Measurements from ENCODE around the gene CD48. TPM values are rescaled to one million over a fixed set of nuclear protein-coding genes. Genes with fewer than 3 reads are reported as not detected.
"Not testable (repeated sequence)": the region's sequence is repeated elsewhere in the genome, so short reads cannot be mapped to it uniquely, and the experiment has no call there.

CD48 gene
- polyA plus RNA-seq, 6 donors from 2014 or later, result 129 to 163 (median 153) TPM

DNA sequence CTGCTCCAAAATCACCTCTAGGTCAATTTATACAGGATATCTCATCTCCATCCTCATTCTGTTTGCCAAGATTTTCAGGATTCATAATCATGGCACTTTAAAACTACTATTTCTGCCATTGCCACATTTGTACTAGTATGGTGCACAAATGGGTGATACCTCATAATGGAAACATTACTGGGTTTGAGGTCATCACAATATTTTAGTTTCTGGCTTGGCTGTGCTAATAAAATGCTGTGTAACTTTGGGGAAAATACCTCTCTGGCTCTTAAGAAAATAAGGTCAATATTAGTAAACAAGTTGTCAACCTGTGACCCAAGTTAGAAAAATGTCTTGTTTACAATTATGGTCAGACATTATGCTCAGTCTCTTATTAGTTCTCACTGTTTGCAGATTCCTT lies 22.7 kb upstream of the CD48 start:
- peak overlapping the region; percentile 66 to 96 (median 85) for H3K27ac Mint-ChIP-seq
- ATAC-seq (ENCODE audit: low read depth in 2 of 2), result no peak
- DNase-seq, result no peak
- peaks cover 0 to 19% of the 10 kb centered on the region in 2 donors for H3K36me3 Mint-ChIP-seq
- no peaks in the 10 kb centered on the region for H3K27me3 Mint-ChIP-seq
- peaks cover 40 to 43% (median 41%) of the 10 kb centered on the region in 3 donors for H3K4me1 Mint-ChIP-seq
- H3K9me3 Mint-ChIP-seq, result peaks cover 6 to 27% (median 18%) of the 10 kb centered on the region in 7 donors
- peak overlapping the region in 5 of 8 donors; percentile 30 to 58 (median 46) for H3K4me3 Mint-ChIP-seq

- H3K36me3 Mint-ChIP-seq, result peaks cover 0 to 19% of the 10 kb centered on the region in 2 donors
- H3K27me3 Mint-ChIP-seq, result no peaks in the 10 kb centered on the region
- DNase-seq (peak; percentile 42), ATAC-seq (ENCODE audit: low read depth in 2 of 2) (peak; percentile 74 to 84)
- peaks cover 36 to 39% (median 37%) of the 10 kb centered on the region in 3 donors for H3K4me1 Mint-ChIP-seq
- H3K9me3 Mint-ChIP-seq, result peaks cover 6 to 27% (median 18%) of the 10 kb centered on the region in 7 donors
- peak overlapping the region; percentile 31 to 96 (median 85) for H3K27ac Mint-ChIP-seq
- H3K4me3 Mint-ChIP-seq, result peak overlapping the region in 7 of 8 donors; percentile 30 to 77 (median 57)
These were observed 22.3 kb upstream of the CD48 start for GRCh38 chr1:160733898-160734297.

DNA sequence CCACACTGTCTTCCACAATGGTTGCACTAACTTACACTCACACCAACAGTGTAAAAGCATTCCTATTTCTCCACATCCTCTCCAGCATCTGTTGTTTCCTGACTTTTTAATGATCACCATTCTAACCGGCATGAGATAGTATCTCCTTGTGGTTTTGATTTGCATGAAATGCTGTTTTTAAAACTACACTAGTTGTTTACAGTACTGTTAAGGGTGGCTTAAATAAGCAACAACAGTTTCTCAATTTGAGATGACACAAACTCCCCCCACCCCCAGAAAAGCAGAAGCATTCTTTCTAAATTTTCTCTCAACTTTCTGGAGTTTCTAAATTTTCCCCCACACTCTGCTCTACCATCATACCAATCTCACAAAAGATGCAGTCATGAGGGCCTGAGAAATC lies 20.4 kb upstream of the CD48 start:
- no peak for DNase-seq
- peaks cover 0 to 16% of the 10 kb centered on the region in 2 donors for H3K36me3 Mint-ChIP-seq
- H3K27ac Mint-ChIP-seq, result peak overlapping the region in 3 of 6 donors; percentile 53 to 81 (median 54)
- H3K27me3 Mint-ChIP-seq, result no peaks in the 10 kb centered on the region
- peaks cover 27 to 30% (median 28%) of the 10 kb centered on the region in 3 donors for H3K4me1 Mint-ChIP-seq
- ATAC-seq (ENCODE audit: low read depth in 2 of 2), result no peak
- peaks cover 6 to 20% (median 13%) of the 10 kb centered on the region in 7 donors for H3K9me3 Mint-ChIP-seq
- H3K4me3 Mint-ChIP-seq, result peak overlapping the region in 1 of 8 donors; percentile 35

- peaks cover 0 to 14% of the 10 kb centered on the region in 2 donors for H3K36me3 Mint-ChIP-seq
- not testable (repeated sequence) for H3K4me3 Mint-ChIP-seq
These were observed 19.9 kb upstream of the CD48 start for GRCh38 chr1:160731564-160731963.

DNA sequence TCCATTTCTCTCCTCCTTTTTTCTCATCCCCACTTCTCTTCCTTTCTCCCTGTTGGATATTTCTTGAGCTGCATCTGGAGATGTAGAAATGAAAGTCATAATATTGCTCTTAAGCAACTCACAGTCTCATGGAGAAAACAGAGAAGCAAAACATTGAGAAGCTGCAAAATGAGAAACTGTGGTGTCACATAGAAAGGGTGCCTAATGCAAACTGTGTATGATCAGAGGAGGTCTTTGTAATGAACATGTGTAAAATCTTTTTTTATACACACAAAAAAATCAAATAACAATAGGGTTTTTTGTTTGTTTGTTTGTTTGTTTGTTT lies 15.7 kb upstream of the CD48 start:
- Mint-ChIP-seq H3K9me3 (no peaks in the 10 kb centered on the region), H3K27ac (no peak overlapping the region), H3K36me3 (peaks cover 0 to 4% of the 10 kb centered on the region in 2 donors), H3K4me3 (no peak overlapping the region), H3K27me3 (no peaks in the 10 kb centered on the region), H3K4me1 (peaks cover 9 to 16% (median 10%) of the 10 kb centered on the region in 3 donors)
- no peak for DNase-seq
- no peak for ATAC-seq (ENCODE audit: low read depth in 2 of 2)

More at GRCh38 chr1:160731564-160731963, 19.9 kb upstream of the CD48 start:
- peaks cover 4 to 16% (median 8%) of the 10 kb centered on the region in 7 donors for H3K9me3 Mint-ChIP-seq
- DNase-seq; ATAC-seq (ENCODE audit: low read depth in 2 of 2); H3K27me3 Mint-ChIP-seq: not testable (repeated sequence)
- peak overlapping the region in 1 of 6 donors; percentile 54 for H3K27ac Mint-ChIP-seq
- peaks cover 27 to 30% (median 28%) of the 10 kb centered on the region in 3 donors for H3K4me1 Mint-ChIP-seq

DNA sequence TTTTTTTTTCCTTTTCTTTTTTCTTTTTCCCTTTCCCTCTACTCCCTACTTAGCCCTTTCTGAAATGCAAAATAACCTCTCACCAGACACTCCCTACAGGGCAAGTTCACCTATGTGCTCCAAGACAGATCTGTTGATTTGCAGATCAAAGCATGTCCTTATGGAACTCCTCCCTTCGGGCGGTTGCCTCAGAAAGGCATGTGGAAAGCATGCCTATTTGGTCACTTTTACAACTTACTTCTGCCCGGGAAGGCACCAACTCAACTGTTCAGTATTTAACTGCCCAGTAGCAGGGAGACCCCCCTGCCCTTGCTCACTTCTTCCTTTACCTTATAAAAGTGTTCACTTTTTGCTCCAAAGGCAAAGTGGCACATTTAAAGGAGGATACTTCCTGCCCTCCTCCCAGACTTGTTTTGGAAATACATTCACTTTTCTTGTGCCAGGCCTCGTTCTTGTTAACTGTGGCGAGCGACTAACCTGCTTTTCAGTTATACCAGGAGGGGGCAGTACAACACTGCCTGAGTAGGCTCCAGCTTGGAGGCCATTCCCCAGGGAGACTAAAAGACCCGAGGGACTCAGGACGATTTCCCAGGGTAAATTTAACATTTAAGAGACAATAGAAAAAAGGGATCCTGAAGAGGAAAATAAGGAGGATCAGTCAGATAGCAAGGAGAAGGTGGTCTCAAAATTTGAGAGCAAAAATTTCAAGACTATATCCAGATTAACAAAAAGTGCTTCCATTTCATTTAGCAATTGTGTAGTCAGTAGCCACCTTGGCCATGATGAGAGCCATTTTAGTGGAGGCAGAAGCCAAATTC lies 15.1 kb upstream of the CD48 start:
- H3K36me3 Mint-ChIP-seq, result no peaks in the 10 kb centered on the region

DNA sequence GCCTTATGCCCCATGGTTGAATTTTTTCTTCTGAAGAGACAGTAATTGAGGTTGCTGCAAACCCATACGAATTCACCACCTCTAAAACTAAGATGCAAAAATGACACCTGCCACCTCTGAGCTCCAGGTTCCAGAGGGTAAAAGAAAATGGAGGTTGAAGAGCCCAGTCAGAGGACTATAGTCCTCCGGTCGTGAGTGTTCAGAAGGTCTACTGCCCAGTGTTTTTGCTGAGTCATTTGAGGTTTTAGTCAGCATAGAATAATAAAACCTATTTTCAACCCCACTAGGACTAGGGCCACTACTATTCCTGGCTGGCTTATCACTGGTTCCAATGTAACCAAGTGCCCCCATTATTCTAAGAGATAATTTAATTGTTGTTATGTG lies 14.5 kb upstream of the CD48 start:
- DNase-seq, result no peak
- no peak for ATAC-seq (ENCODE audit: low read depth in 2 of 2)
- Mint-ChIP-seq H3K4me3 (no peak overlapping the region), H3K27me3 (no peaks in the 10 kb centered on the region), H3K36me3 (no peaks in the 10 kb centered on the region), H3K27ac (no peak overlapping the region), H3K9me3 (no peaks in the 10 kb centered on the region), H3K4me1 (peaks cover 8 to 14% (median 8%) of the 10 kb centered on the region in 3 donors)

More for the DNA sequence above, 15.1 kb upstream of the CD48 start:
- Mint-ChIP-seq H3K27ac (no peak overlapping the region), H3K4me1 (peaks cover 8 to 14% (median 8%) of the 10 kb centered on the region in 3 donors), H3K27me3 (no peaks in the 10 kb centered on the region), H3K4me3 (no peak overlapping the region), H3K9me3 (no peaks in the 10 kb centered on the region)
- peak; percentile 72 for DNase-seq
- peak; percentile 75 to 87 for ATAC-seq (ENCODE audit: low read depth in 2 of 2)

DNA sequence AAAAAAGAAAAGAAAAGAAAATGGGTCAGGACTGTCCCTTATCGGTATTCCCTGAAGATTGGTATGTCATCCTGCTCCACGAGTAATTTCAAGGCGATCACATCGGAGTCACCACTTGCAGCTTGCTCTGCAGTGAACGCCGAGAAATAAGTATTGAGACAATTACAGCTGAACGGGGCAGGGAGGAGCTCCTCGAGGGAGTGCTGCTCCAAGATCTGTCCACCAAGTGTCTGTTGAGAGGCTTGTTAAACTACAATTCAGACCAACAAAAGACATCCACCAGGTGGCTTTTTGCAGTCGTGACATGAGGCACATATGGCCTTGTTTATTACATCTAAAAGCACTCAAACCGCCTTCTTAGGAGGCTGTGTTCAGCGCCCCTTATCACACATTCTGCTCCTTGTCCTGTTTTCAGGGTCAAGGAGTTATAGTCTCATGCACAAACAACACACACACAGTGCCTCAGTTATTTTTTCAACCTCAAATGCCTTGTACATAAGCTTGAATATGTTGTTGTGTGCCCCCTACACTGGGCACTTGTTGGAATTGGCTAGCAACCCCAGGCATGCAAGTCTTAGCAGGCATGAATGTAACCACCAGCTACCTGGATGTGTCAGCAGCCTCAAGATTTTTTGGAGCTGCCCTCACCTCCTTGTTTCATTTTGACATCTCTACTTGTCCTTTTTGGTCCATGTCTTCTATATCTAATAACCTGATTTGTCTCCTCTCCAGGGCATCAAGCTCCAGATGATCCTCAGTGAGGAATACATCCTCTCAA lies 13.0 kb upstream of the CD48 start:
- Mint-ChIP-seq H3K4me1 (peaks cover 8 to 14% (median 8%) of the 10 kb centered on the region in 3 donors), H3K36me3 (no peaks in the 10 kb centered on the region), H3K27me3 (no peaks in the 10 kb centered on the region), H3K4me3 (no peak overlapping the region), H3K27ac (peak overlapping the region in 3 of 6 donors; percentile 3 to 34 (median 23)), H3K9me3 (no peaks in the 10 kb centered on the region)
- no peak for ATAC-seq (ENCODE audit: low read depth in 2 of 2)
- DNase-seq, result no peak

DNA sequence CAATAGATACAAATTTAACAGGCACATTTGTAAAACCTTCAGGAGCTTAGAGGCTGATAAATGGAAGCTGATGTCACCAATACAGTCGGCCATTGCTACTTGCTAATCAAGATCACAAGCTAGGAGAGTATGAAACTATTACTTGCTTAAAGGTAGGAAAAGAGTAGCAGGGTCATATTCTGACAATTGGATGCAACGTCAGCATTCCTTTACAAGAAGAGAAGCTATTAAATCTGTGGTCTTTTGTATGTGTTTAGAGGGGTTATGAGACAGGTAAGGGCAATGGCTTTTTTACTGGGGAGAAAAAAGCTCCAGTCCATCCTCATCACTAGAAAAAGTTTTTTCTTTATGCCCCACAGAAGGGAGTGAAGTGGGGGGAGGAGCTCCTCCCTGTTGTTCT lies 11.7 kb upstream of the CD48 start:
- H3K36me3 Mint-ChIP-seq, result no peaks in the 10 kb centered on the region
- no peak overlapping the region for H3K4me3 Mint-ChIP-seq
- H3K27ac Mint-ChIP-seq, result peak overlapping the region in 3 of 6 donors; percentile 17 to 47 (median 30)
- no peaks in the 10 kb centered on the region for H3K27me3 Mint-ChIP-seq
- DNase-seq (no peak), ATAC-seq (ENCODE audit: low read depth in 2 of 2) (no peak)
- peaks cover 8 to 14% (median 8%) of the 10 kb centered on the region in 3 donors for H3K4me1 Mint-ChIP-seq
- no peaks in the 10 kb centered on the region for H3K9me3 Mint-ChIP-seq

- Mint-ChIP-seq H3K4me1 (peaks cover 8 to 14% (median 8%) of the 10 kb centered on the region in 3 donors), H3K36me3 (no peaks in the 10 kb centered on the region), H3K27me3 (no peaks in the 10 kb centered on the region), H3K9me3 (no peaks in the 10 kb centered on the region), H3K4me3 (peak overlapping the region in 1 of 8 donors; percentile 37), H3K27ac (peak overlapping the region in 2 of 6 donors; percentile 20 to 55)
- DNase-seq, result no peak
- no peak for ATAC-seq (ENCODE audit: low read depth in 2 of 2)
These were observed 11.1 kb upstream of the CD48 start for GRCh38 chr1:160722726-160723125.

DNA sequence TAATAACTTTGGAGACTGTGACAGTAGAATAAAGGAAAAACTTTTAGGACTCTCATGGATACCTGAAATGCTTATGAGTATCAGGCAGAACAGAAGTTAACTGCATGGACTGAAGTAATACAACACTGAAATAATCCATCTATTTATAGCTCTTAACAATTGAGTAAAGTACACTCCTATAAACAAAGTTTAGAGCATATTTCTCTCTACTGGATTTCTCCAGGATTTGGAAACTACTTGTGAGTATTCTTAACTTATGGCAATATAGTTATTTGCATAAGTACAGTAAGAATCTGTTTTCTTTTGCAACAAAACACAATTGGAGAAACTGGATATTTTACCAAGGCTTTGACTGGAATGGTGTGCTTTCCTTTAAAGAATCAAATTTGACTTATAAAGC lies 9.9 kb upstream of the CD48 start:
- Mint-ChIP-seq H3K4me3 (no peak overlapping the region), H3K4me1 (peaks cover 8 to 14% (median 10%) of the 10 kb centered on the region in 3 donors), H3K27me3 (no peaks in the 10 kb centered on the region), H3K27ac (no peak overlapping the region), H3K36me3 (no peaks in the 10 kb centered on the region), H3K9me3 (no peaks in the 10 kb centered on the region)
- ATAC-seq (ENCODE audit: low read depth in 2 of 2) (no peak), DNase-seq (no peak)

DNA sequence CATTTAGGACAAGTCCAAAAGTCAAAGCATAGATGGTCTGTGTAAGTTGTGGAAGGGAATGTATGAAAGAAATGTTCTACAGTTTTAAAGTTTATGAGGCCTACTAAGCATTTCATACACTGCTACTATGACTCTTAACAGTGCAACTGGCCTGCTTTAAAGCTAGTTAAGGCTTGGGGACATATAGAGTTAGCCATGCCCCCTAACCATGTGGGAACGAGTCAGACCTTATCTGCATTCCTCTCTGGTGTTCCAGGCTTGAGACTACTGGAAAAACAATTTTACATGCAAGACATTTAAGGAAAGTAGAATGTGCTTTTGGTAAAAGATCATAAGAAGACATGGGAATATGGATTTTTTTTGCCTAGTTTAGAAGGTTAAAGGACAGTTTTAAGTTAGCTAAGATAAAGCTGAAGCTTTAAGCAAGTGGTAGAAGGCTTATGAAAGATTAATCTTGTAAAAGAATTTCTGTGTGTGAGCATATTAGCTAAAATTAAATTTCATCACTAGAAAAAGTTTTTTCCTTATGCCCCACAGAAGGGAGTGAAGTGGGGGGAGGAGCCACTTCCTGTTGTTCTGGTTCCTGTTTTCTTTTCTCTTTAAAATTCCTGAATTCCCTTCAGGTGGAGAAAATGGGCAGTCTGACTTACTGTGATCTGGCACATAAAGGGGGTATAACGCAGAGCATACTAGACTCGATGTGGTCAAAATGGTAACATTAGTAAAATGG lies 8.9 kb upstream of the CD48 start:
- H3K27me3 Mint-ChIP-seq, result no peaks in the 10 kb centered on the region
- H3K4me3 Mint-ChIP-seq, result no peak overlapping the region
- DNase-seq, result no peak
- H3K9me3 Mint-ChIP-seq, result no peaks in the 10 kb centered on the region
- H3K4me1 Mint-ChIP-seq, result peaks cover 8 to 14% (median 12%) of the 10 kb centered on the region in 3 donors
- H3K36me3 Mint-ChIP-seq, result no peaks in the 10 kb centered on the region
- peak overlapping the region in 1 of 6 donors; percentile 53 for H3K27ac Mint-ChIP-seq
- ATAC-seq (ENCODE audit: low read depth in 2 of 2), result no peak

- Mint-ChIP-seq H3K4me3 (no peak overlapping the region), H3K27ac (no peak overlapping the region), H3K27me3 (no peaks in the 10 kb centered on the region), H3K9me3 (no peaks in the 10 kb centered on the region), H3K4me1 (peaks cover 14 to 21% (median 17%) of the 10 kb centered on the region in 3 donors), H3K36me3 (no peaks in the 10 kb centered on the region)
- DNase-seq, result no peak
- no peak for ATAC-seq (ENCODE audit: low read depth in 2 of 2)
These were observed 6.6 kb upstream of the CD48 start for GRCh38 chr1:160718210-160718609.

Measured in naive B cell (primary cell).